GM12878 (cell line): Measurements from ENCODE around the gene SYNDIG1. TPM values are rescaled to one million over a fixed set of nuclear protein-coding genes. Genes with fewer than 3 reads are reported as not detected.

Experiments used
- ATAC-seq: fragments of 200-7000 bp; cut with Tn5 transposase; 3 replicates; pipeline ENCODE4 v1.9.1; 2020; ENCODE audit warnings: mild to moderate bottlenecking, moderate library complexity
- BruUV-seq: library from RNA; stranded (reverse); fragments of 400-500 nt; replicated peaks from 2 replicates; lab custom pipeline; 2021; lab: Mats Ljungman, UMichigan
- CTCF ChIA-PET: fragments of 300-600 bp; sonication (Branson Sonifier 250); formaldehyde crosslinking; extraction: SDS; loops from one replicate; lab custom pipeline; 2021; ENCODE audit warnings: inconsistent platforms; lab: Yijun Ruan, JAX
- POLR2A ChIA-PET: fragments of 350-600 bp; formaldehyde crosslinking; extraction: SDS; loops from one replicate; lab custom pipeline; 2021; ENCODE audit warnings: inconsistent platforms; lab: Charles Lee
- RAD21 ChIA-PET: fragments of 300-600 bp; sonication (Branson Sonifier 250); formaldehyde crosslinking; loops from one replicate; lab custom pipeline; 2023; ENCODE audit warnings: antibody characterized with exemption; ENCODE audit not compliant: unreplicated experiment; lab: Charles Lee
- SMC1A ChIA-PET: fragments of 300-600 bp; sonication (Branson Sonifier 250); formaldehyde crosslinking; loops from one replicate; lab custom pipeline; 2023; ENCODE audit not compliant: unreplicated experiment, uncharacterized antibody; lab: Charles Lee
- DNase-seq: peaks from one replicate; pipeline ENCODE4 v3.0.0-alpha.2; 2011; ENCODE audit warnings: low read depth, low spot score
- FAIRE-seq: peaks from 3 replicates; lab custom pipeline; 2011; peaks lifted over from hg19 to GRCh38; lab: Jason Lieb, UNC
- H2AFZ ChIP-seq: 2 replicates; pipeline ENCODE4 v1.6.0; 2011; ENCODE audit warnings: low read depth, low read length, control low read depth; ENCODE audit not compliant: control insufficient read depth
- H3K27ac ChIP-seq: 2 replicates; pipeline ENCODE4 v1.5.1; 2011; ENCODE audit warnings: control low read depth; ENCODE audit not compliant: control insufficient read depth, insufficient read depth
- H3K27me3 ChIP-seq, 2 experiments: replicated peaks in 1 of 2; 2 replicates each; pipeline versions ENCODE4 v1.6.0 to v1.6.1; 2011; ENCODE audit warnings: low read length in 1 of 2; ENCODE audit not compliant: control insufficient read depth in 2 of 2, insufficient read depth in 2 of 2
- H3K36me3 ChIP-seq, 2 experiments: 2 replicates each; pipeline ENCODE4 v1.5.1; 2011; ENCODE audit warnings: low read length in 1 of 2; ENCODE audit not compliant: control insufficient read depth in 2 of 2, insufficient read depth in 2 of 2
- H3K4me1 ChIP-seq: 2 replicates; pipeline ENCODE4 v1.6.1; 2011; ENCODE audit warnings: mild to moderate bottlenecking, low read length, moderate library complexity, mixed read lengths; ENCODE audit not compliant: control insufficient read depth, insufficient read depth
- H3K4me2 ChIP-seq: 2 replicates; pipeline ENCODE4 v1.6.0; 2011; ENCODE audit warnings: control low read depth; ENCODE audit not compliant: control insufficient read depth, insufficient read depth
- H3K4me3 ChIP-seq: fragments of 200-600 bp; sonication (generic); 2 replicates; pipeline ENCODE4 v1.5.1; 2016
- H3K79me2 ChIP-seq: 2 replicates; pipeline ENCODE4 v1.6.0; 2011; ENCODE audit warnings: low read length; ENCODE audit not compliant: control insufficient read depth, insufficient read depth
- H3K9ac ChIP-seq: 2 replicates; pipeline ENCODE4 v1.8.0; 2011; ENCODE audit warnings: low read length, control low read depth, mixed read lengths; ENCODE audit not compliant: control insufficient read depth, insufficient read depth
- H3K9me3 ChIP-seq: replicated peaks from 3 replicates; pipeline ENCODE4 v1.5.1; 2011; ENCODE audit warnings: mild to moderate bottlenecking, low read length; ENCODE audit not compliant: control insufficient read depth, insufficient read depth
- H4K20me1 ChIP-seq: 2 replicates; pipeline ENCODE4 v1.6.0; 2011; ENCODE audit not compliant: control insufficient read depth, insufficient read depth
- ATF2 ChIP-seq: IDR thresholded peaks from 2 replicates; pipeline ENCODE4 v1.6.1; 2012; ENCODE audit warnings: low read length, inconsistent platforms
- CBFB ChIP-seq: IDR thresholded peaks from 2 replicates; pipeline ENCODE4 v1.6.1; 2016; ENCODE audit warnings: antibody characterized with exemption, low read depth
- CREM ChIP-seq: IDR thresholded peaks from 2 replicates; pipeline ENCODE4 v1.6.1; 2014; ENCODE audit warnings: antibody characterized with exemption, low read depth
- EED ChIP-seq: sonication (generic); IDR thresholded peaks from 2 replicates; pipeline ENCODE4 v1.6.1; 2016; ENCODE audit warnings: antibody characterized with exemption, low read depth
- EZH2 ChIP-seq: IDR thresholded peaks from 2 replicates; pipeline ENCODE4 v1.6.1; 2012; ENCODE audit warnings: low read depth, mild to moderate bottlenecking, control low read depth, inconsistent platforms, low read length, borderline replicate concordance; ENCODE audit not compliant: control insufficient read depth
- HDAC6 ChIP-seq: fragments of 200-600 bp; sonication (generic); IDR thresholded peaks from one replicate; pipeline ENCODE4 v1.8.0; 2017; ENCODE audit warnings: antibody characterized with exemption; ENCODE audit not compliant: unreplicated experiment
- HDGF ChIP-seq: fragments of 450-650 bp; IDR thresholded peaks from 2 replicates; pipeline ENCODE4 v1.6.1; 2016; ENCODE audit warnings: antibody characterized with exemption
- KAT2A ChIP-seq: conservative IDR thresholded peaks from 2 replicates; pipeline ENCODE4 v1.6.1; 2011; ENCODE audit warnings: low read depth, low read length; ENCODE audit not compliant: control insufficient read depth
- MLLT1 ChIP-seq: fragments of 450-650 bp; IDR thresholded peaks from 2 replicates; pipeline ENCODE4 v1.6.1; 2016; ENCODE audit warnings: mild to moderate bottlenecking
- NFIC ChIP-seq: IDR thresholded peaks from 2 replicates; pipeline ENCODE4 v1.6.1; 2012; ENCODE audit warnings: low read depth, mild to moderate bottlenecking, inconsistent platforms, low read length, moderate library complexity
- POLR2AphosphoS5 ChIP-seq: IDR thresholded peaks from 2 replicates; pipeline ENCODE4 v1.6.1; 2011; ENCODE audit warnings: mild to moderate bottlenecking, low read length, inconsistent platforms
- SREBF1 ChIP-seq: IDR thresholded peaks from 2 replicates; pipeline ENCODE4 v1.6.1; 2012; ENCODE audit warnings: mild to moderate bottlenecking, low read length
- TCF12 ChIP-seq: IDR thresholded peaks from 2 replicates; pipeline ENCODE4 v1.6.1; 2011; ENCODE audit warnings: low read depth, mild to moderate bottlenecking, low read length
- ZBED1 ChIP-seq: IDR thresholded peaks from 2 replicates; pipeline ENCODE4 v1.6.1; 2016; ENCODE audit warnings: borderline replicate concordance
- ZNF217 ChIP-seq: fragments of 450-650 bp; IDR thresholded peaks from 2 replicates; pipeline ENCODE4 v1.6.1; 2017; ENCODE audit warnings: antibody characterized with exemption, mild to moderate bottlenecking
- ZNF24 ChIP-seq: fragments of 450-650 bp; IDR thresholded peaks from 2 replicates; pipeline ENCODE4 v1.6.1; 2017; ENCODE audit warnings: antibody characterized with exemption, mild to moderate bottlenecking
- ZNF274 ChIP-seq: IDR thresholded peaks from one replicate; pipeline ENCODE4 v1.8.0; 2011; ENCODE audit not compliant: insufficient read length, insufficient read depth
- WGBS: methylation state at CpG from one replicate; pipeline ENCODE4 v1.1.6; 2016; ENCODE audit warnings: low lambda C conversion rate; ENCODE audit not compliant: insufficient replicate concordance, insufficient coverage; ENCODE audit errors: missing lambda C conversion rate; 5-methylcytosine and 5-hydroxymethylcytosine counted together
- in situ Hi-C: fragments of 300-500 bp; cut with MboI; formaldehyde crosslinking; loops from 9 replicates; pipeline ENCODE4 v1.14.3; 2018; ENCODE audit warnings: mixed read lengths
- intact Hi-C: fragments of 100-400 bp; cut with micrococcal nuclease; formaldehyde crosslinking; loops from one replicate; pipeline ENCODE4 v1.14.2; 2022; ENCODE audit not compliant: unreplicated experiment
- polyA plus RNA-seq, 11 experiments: library from polyadenylated mRNA; depleted of rRNA in 4 of 11; unstranded in 6 of 11; stranded (reverse) in 5 of 11; fragments of >200 nt; fragmentation: Nextera tagmentation in 4 of 11; fragmentation: Illumina TruSeq in 1 of 11; extraction: Ambion mirVana in 4 of 11; extraction: Trizol in 1 of 11; gene quantifications; 1 replicate in 1 of 11; 2 replicates in 10 of 11; pipeline versions ENCODE4 v1.2.1 to v1.2.3, GENCODE V29; 2011 to 2016; ENCODE audit warnings: inconsistent platforms in 2 of 11, missing spikeins in 2 of 11, low read depth in 1 of 11
- total RNA-seq, 4 experiments: library from RNA; depleted of rRNA in 3 of 4; stranded (reverse); fragments of >200 nt in 3 of 4; fragmentation: Illumina TruSeq in 1 of 4; extraction: Trizol in 1 of 4; gene quantifications; 2 replicates each; pipeline versions ENCODE4 v1.2.1 to v1.2.3, GENCODE V29; 2013 to 2021
- TF ChIP-seq, protein P1 (sequence below): fragments of 450-650 bp; conservative IDR thresholded peaks from 2 replicates; pipeline ENCODE4 v1.6.1; 2017; ENCODE audit warnings: mild to moderate bottlenecking, moderate library complexity
- TF ChIP-seq, protein P2 (sequence below): fragments of 450-650 bp; formaldehyde crosslinking; IDR thresholded peaks from 2 replicates; pipeline ENCODE4 v1.4.0; 2020; ENCODE audit warnings: mild to moderate bottlenecking, moderate library complexity

Gene SYNDIG1
- total and polyA plus RNA-seq, 10 of the 15 experiments (the other 5 are each of a cell fraction or from before 2014, with no cell fraction given) = not detected

GRCh38 chr20:24598346-24598745, 128.9 kb downstream of the SYNDIG1 start:
- no peaks in the 10 kb centered on the region for H4K20me1 ChIP-seq
- TF ChIP-seq POLR2AphosphoS5 (no peak), MLLT1 (no peak), ATF2 (no peak), HDAC6 (no peak), ZBED1 (no peak), ZNF24 (no peak), NFIC (no peak), KAT2A (no peak), CBFB (no peak), ZNF217 (no peak), HDGF (no peak), CREM (no peak), EZH2 (no peak), SREBF1 (no peak), ZNF274 (no peak), TCF12 (no peak), EED (no peak)
- TF ChIP-seq, protein P1, sequence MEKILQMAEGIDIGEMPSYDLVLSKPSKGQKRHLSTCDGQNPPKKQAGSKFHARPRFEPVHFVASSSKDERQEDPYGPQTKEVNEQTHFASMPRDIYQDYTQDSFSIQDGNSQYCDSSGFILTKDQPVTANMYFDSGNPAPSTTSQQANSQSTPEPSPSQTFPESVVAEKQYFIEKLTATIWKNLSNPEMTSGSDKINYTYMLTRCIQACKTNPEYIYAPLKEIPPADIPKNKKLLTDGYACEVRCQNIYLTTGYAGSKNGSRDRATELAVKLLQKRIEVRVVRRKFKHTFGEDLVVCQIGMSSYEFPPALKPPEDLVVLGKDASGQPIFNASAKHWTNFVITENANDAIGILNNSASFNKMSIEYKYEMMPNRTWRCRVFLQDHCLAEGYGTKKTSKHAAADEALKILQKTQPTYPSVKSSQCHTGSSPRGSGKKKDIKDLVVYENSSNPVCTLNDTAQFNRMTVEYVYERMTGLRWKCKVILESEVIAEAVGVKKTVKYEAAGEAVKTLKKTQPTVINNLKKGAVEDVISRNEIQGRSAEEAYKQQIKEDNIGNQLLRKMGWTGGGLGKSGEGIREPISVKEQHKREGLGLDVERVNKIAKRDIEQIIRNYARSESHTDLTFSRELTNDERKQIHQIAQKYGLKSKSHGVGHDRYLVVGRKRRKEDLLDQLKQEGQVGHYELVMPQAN = no peak
- TF ChIP-seq, protein P2, sequence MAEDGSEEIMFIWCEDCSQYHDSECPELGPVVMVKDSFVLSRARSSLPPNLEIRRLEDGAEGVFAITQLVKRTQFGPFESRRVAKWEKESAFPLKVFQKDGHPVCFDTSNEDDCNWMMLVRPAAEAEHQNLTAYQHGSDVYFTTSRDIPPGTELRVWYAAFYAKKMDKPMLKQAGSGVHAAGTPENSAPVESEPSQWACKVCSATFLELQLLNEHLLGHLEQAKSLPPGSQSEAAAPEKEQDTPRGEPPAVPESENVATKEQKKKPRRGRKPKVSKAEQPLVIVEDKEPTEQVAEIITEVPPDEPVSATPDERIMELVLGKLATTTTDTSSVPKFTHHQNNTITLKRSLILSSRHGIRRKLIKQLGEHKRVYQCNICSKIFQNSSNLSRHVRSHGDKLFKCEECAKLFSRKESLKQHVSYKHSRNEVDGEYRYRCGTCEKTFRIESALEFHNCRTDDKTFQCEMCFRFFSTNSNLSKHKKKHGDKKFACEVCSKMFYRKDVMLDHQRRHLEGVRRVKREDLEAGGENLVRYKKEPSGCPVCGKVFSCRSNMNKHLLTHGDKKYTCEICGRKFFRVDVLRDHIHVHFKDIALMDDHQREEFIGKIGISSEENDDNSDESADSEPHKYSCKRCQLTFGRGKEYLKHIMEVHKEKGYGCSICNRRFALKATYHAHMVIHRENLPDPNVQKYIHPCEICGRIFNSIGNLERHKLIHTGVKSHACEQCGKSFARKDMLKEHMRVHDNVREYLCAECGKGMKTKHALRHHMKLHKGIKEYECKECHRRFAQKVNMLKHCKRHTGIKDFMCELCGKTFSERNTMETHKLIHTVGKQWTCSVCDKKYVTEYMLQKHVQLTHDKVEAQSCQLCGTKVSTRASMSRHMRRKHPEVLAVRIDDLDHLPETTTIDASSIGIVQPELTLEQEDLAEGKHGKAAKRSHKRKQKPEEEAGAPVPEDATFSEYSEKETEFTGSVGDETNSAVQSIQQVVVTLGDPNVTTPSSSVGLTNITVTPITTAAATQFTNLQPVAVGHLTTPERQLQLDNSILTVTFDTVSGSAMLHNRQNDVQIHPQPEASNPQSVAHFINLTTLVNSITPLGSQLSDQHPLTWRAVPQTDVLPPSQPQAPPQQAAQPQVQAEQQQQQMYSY = no peak
- TF ChIP-seq, all 136 proteins: peak for 0
- Histone ChIP-seq H3K9me3 (no peaks in the 10 kb centered on the region; the same call in 2 of the 3 replicates), H3K27ac (no peak overlapping the region), H3K9ac (no peak overlapping the region), H3K4me2 (no peak overlapping the region), H3K27me3 (no peaks in the 10 kb centered on the region), H3K79me2 (no peaks in the 10 kb centered on the region), H3K4me1 (no peaks in the 10 kb centered on the region), H2AFZ (no peak overlapping the region), H3K4me3 (no peak overlapping the region), H3K36me3 (no peaks in the 10 kb centered on the region)
- ChIA-PET CTCF (no interaction called here), RAD21 (no interaction called here), SMC1A (no interaction called here), POLR2A (no interaction called here)
- 34% methylated on average over 2 of the region's 2 CpGs for WGBS
- no peak for ATAC-seq
- DNase-seq = no peak
- BruUV-seq = no TSS peak
- in situ Hi-C loops (no loop called here), intact Hi-C loops (no loop called here)
- no peak for FAIRE-seq
